GOT3 (cell line): ENCODE measurements around the gene KCNC4.

Experiments used
- DNase-seq: peaks from one replicate; lab custom pipeline; 2025; ENCODE audit warnings: mixed read lengths; lab: John Stamatoyannopoulos, UW

The KCNC4 gene

GRCh38 chr1:110230381-110231199 lies 20.5 kb downstream of the KCNC4 start:
- DNase-seq = no peak

GRCh38 chr1:110233861-110234260 lies 23.7 kb downstream of the KCNC4 start:
- DNase-seq = no peak

- DNase-seq = no peak
Observed at GRCh38 chr1:110234691-110235090, 24.6 kb downstream of the KCNC4 start.

GRCh38 chr1:110235181-110235833 lies 25.2 kb downstream of the KCNC4 start:
- no peak for DNase-seq

GRCh38 chr1:110235834-110236682 lies 25.9 kb downstream of the KCNC4 start:
- no peak for DNase-seq

GRCh38 chr1:110237386-110238152 lies 27.5 kb downstream of the KCNC4 start:
- no peak for DNase-seq

GRCh38 chr1:110239441-110240430 lies 29.6 kb downstream of the KCNC4 start:
- no peak for DNase-seq

GRCh38 chr1:110240476-110241210 lies 30.5 kb downstream of the KCNC4 start:
- no peak for DNase-seq

- no peak for DNase-seq
Observed at GRCh38 chr1:110241516-110241915, 31.4 kb downstream of the KCNC4 start.

- no peak for DNase-seq
Observed at GRCh38 chr1:110242062-110242461, 31.9 kb downstream of the KCNC4 start.

- no peak for DNase-seq
Observed at GRCh38 chr1:110242731-110243130, 32.6 kb downstream of the KCNC4 start.

- no peak for DNase-seq
Observed at GRCh38 chr1:110243146-110243545, 33.0 kb downstream of the KCNC4 start.

- no peak for DNase-seq
Observed at GRCh38 chr1:110243574-110243973, 33.5 kb downstream of the KCNC4 start.

- DNase-seq = no peak
Observed at GRCh38 chr1:110245876-110246620, 35.9 kb downstream of the KCNC4 start.

GRCh38 chr1:110248746-110249145 lies 38.6 kb downstream of the KCNC4 start:
- no peak for DNase-seq

- no peak for DNase-seq
Observed at GRCh38 chr1:110249256-110249655, 39.1 kb downstream of the KCNC4 start.

- DNase-seq = no peak
Observed at GRCh38 chr1:110250008-110250407, 39.9 kb downstream of the KCNC4 start.

GRCh38 chr1:110250749-110251148 lies 40.6 kb downstream of the KCNC4 start:
- no peak for DNase-seq

GRCh38 chr1:110253213-110253612 lies 43.1 kb downstream of the KCNC4 start:
- no peak for DNase-seq
